SK-N-SH (cell line): ENCODE data around the gene LTF.

ENCODE experiments used
- EP300 ChIP-seq, 2 experiments: IDR thresholded peaks; 2 replicates each; pipeline versions ENCODE4 v1.4.0 to v1.6.1; 2012; ENCODE audit warnings: borderline replicate concordance in 1 of 2, low read depth in 1 of 2, low read length in 1 of 2
- RAD21 ChIP-seq: IDR thresholded peaks from 2 replicates; pipeline ENCODE4 v1.6.1; 2012; ENCODE audit warnings: mild to moderate bottlenecking, low read length
- RFX5 ChIP-seq: IDR thresholded peaks from 2 replicates; pipeline ENCODE4 v1.6.1; 2012; ENCODE audit warnings: mild to moderate bottlenecking, improper control_type of control experiment, low read length
- SMC3 ChIP-seq: IDR thresholded peaks from 2 replicates; pipeline ENCODE4 v1.6.1; 2012; ENCODE audit warnings: low read depth, low read length, improper control_type of control experiment
- TF ChIP-seq, protein P1 (sequence below): fragments of 200-600 bp; sonication (generic); IDR thresholded peaks from 2 replicates; pipeline ENCODE4 v1.6.1; 2017; ENCODE audit warnings: antibody characterized with exemption, mild to moderate bottlenecking, moderate library complexity
- TF ChIP-seq, protein P2 (sequence below): IDR thresholded peaks from 2 replicates; pipeline ENCODE4 v1.4.0; 2012; ENCODE audit warnings: low read depth

DNA sequence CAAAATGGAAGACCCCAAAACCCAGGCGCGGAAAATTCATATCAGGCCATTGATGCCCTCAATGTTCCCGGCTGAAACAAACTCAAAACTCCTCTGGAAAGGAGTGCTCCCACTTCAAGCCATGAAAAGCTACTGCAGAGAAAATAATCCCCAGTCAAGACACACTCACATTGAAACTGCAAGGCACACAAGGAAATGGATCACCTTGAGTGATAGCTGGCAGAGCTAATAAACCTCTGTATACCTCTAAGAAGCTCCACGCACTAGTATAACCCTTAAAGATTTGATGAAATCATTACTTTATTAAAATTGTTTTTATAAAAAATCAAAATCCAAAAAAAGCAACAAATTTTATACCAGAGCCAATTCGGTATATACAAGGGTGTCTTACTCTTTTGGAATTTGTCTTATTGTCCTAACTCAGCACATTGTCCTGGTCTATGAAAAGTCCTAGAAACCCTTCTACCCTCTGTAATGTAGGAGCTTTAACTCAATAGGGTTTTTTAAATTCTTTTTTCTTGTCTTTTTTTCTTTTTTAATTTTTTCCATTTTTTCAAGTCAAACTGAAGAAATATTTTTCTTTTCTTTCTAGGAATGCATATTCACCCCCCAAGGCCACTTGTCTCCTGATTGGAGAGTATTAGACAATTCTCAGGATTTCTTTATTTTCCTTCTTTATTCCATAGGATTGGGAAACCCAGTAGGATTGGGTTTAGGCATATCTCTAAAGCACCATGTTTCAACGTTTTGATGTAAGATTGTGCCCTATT lies 66.3 kb downstream of the LTF start:
- TF ChIP-seq RAD21 (no peak), SMC3 (no peak), RFX5 (no peak), EP300 (IDR thresholded peaks at IDR 0.05; ENCODE audit: borderline replicate concordance in 1 of 2, low read depth in 1 of 2, low read length in 1 of 2) (no peak)
- TF ChIP-seq, protein P1, sequence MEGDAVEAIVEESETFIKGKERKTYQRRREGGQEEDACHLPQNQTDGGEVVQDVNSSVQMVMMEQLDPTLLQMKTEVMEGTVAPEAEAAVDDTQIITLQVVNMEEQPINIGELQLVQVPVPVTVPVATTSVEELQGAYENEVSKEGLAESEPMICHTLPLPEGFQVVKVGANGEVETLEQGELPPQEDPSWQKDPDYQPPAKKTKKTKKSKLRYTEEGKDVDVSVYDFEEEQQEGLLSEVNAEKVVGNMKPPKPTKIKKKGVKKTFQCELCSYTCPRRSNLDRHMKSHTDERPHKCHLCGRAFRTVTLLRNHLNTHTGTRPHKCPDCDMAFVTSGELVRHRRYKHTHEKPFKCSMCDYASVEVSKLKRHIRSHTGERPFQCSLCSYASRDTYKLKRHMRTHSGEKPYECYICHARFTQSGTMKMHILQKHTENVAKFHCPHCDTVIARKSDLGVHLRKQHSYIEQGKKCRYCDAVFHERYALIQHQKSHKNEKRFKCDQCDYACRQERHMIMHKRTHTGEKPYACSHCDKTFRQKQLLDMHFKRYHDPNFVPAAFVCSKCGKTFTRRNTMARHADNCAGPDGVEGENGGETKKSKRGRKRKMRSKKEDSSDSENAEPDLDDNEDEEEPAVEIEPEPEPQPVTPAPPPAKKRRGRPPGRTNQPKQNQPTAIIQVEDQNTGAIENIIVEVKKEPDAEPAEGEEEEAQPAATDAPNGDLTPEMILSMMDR, result no peak
- TF ChIP-seq, protein P2, sequence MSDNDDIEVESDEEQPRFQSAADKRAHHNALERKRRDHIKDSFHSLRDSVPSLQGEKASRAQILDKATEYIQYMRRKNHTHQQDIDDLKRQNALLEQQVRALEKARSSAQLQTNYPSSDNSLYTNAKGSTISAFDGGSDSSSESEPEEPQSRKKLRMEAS, result no peak
